ENCODE results near the gene TTLL13. TPM values are rescaled to one million over a fixed set of nuclear protein-coding genes. Genes with fewer than 3 reads are reported as not detected.
A peak's percentile ranks its signal among the peaks of the same experiment; 100 is the strongest.

TTLL13 gene
- total and polyA plus RNA-seq, 2 of the 4 experiments (the other 2 are of a cell fraction): 0.10 TPM; not detected in 1

DNA sequence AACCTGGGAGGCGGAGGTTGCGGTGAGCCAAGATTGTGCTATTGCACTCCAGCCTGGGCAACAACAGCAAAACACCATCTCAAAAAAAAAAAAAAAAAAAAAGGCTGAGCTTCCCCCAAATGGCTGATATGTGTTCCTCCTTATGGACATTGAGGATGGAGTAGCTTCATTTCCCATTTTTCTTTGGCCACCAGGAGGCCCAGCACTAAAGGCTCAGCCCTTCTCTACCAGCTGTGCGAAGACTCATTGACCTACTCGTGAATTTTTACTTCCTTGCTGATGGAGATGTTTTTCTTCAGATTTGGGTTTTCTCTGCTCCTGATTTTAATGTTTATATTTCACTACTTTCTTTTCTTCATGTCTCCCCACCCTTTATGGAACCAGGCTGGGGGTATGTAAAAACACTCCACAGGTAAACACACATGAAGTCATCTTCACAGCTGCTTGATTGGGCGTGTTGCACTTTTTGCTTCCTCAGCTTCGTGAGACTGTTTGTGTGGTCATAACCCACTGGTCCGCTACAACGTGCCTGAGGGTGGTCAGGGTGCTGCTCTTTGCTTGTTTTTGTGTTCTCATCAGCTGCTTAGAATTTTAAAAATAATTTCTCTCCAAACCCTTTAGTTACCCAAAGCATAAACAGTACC is 34.7 kb upstream of the TTLL13 start:
- peaks cover 4% of the 10 kb centered on the region; the same call in 1 of the 2 replicates for H3K36me3 ChIP-seq (ENCODE audit: control insufficient read depth, insufficient read depth, low read length)
- H2AFZ ChIP-seq (replicated peaks; ENCODE audit: low read length, poor library complexity): no peak overlapping the region
- H3K4me3 ChIP-seq (ENCODE audit: insufficient read depth, low read depth, low read length): no peak overlapping the region
- peaks cover 6% of the 10 kb centered on the region for H3K4me1 ChIP-seq (ENCODE audit: control insufficient read depth, insufficient read depth, low read length)
- H3K9ac ChIP-seq (ENCODE audit: low read depth, low read length): no peak overlapping the region
- CTCF ChIA-PET: interaction anchor here (0.5 to 1.0 kb wide), 4 partner anchors 11 to 335 kb away, joined by 3 to 4 read pairs (median 3); partner anchors contain the start of gene SEMA4B
- peak overlapping the region in 1 of 2 experiments; percentile 30; a peak in 1 of 4 replicates for H4K8ac ChIP-seq (ENCODE audit: low read depth in 2 of 2, low read length in 2 of 2)
- no peak overlapping the region for H2BK5ac ChIP-seq (ENCODE audit: low read depth, low read length, poor library complexity, severe bottlenecking)
- no peak overlapping the region for H3K4ac ChIP-seq (ENCODE audit: low read depth, low read length)
- TF ChIP-seq, protein P1, sequence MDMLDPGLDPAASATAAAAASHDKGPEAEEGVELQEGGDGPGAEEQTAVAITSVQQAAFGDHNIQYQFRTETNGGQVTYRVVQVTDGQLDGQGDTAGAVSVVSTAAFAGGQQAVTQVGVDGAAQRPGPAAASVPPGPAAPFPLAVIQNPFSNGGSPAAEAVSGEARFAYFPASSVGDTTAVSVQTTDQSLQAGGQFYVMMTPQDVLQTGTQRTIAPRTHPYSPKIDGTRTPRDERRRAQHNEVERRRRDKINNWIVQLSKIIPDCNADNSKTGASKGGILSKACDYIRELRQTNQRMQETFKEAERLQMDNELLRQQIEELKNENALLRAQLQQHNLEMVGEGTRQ (IDR thresholded peaks at IDR 0.05; ENCODE audit: low read depth, low read length): no peak
- TF ChIP-seq CEBPB (IDR thresholded peaks at IDR 0.05; ENCODE audit: low read depth, low read length): no peak
- TF ChIP-seq RFX5 (IDR thresholded peaks at IDR 0.05; ENCODE audit: low read depth, low read length): no peak
- no peak for TF ChIP-seq MAZ (IDR thresholded peaks at IDR 0.05; ENCODE audit: borderline replicate concordance, low read depth, low read length)
- no peak for TF ChIP-seq RAD21 (IDR thresholded peaks at IDR 0.05; ENCODE audit: low read length)
- TF ChIP-seq POLR2A (IDR thresholded peaks at IDR 0.05; ENCODE audit: low read depth, low read length): no peak
- peak; percentile 9; the same call in 1 of the 2 replicates for TF ChIP-seq SMC3 (IDR thresholded peaks at IDR 0.05; ENCODE audit: low read depth, low read length)
- TF ChIP-seq CHD1 (IDR thresholded peaks at IDR 0.05; ENCODE audit: low read depth, low read length): no peak
- POLR2A ChIA-PET (ENCODE audit: unreplicated experiment): interaction anchor here (0.5 to 0.6 kb wide), 2 partner anchors 22 kb away, joined by 3 to 6 read pairs; no protein-coding TSS in a partner anchor
- H3K23ac ChIP-seq (ENCODE audit: low read depth, low read length): no peak overlapping the region
- ATAC-seq (ENCODE audit: low read depth) (no peak), DNase-seq (no peak)
- H3K56ac ChIP-seq (ENCODE audit: extremely low read depth, insufficient read depth, low read length): no peak overlapping the region
- H3K9me1 ChIP-seq (ENCODE audit: insufficient read depth, low read length): peaks cover 2% of the 10 kb centered on the region
- no peak overlapping the region for H2BK15ac ChIP-seq (ENCODE audit: low read depth, low read length)
- H4K5ac ChIP-seq (ENCODE audit: low read depth, low read length): no peak overlapping the region
- no peaks in the 10 kb centered on the region for H3K9me3 ChIP-seq (ENCODE audit: control insufficient read depth, insufficient read depth, low read length)
- H2AK9ac ChIP-seq (replicated peaks; ENCODE audit: low read depth, low read length, poor library complexity): no peak overlapping the region
- no peak overlapping the region for H2BK20ac ChIP-seq (ENCODE audit: low read depth, low read length)
- dilution Hi-C loops (cut with HindIII; ENCODE audit: low sequenced_read_pairs, unreplicated experiment) (no loop called here), in situ Hi-C loops (cut with MboI; ENCODE audit: low sequenced_read_pairs) (loop anchor here (5.0 kb wide), 1 partner anchor 52 kb away; no protein-coding TSS in a partner anchor), intact Hi-C loops (cut with micrococcal nuclease) (no loop called here)
- peaks cover 17 to 33% of the 10 kb centered on the region in 2 experiments; a peak in 3 of 4 replicates for H3K79me1 ChIP-seq (ENCODE audit: low read depth in 1 of 2, low read length in 2 of 2)
- no peak overlapping the region for H3K27ac ChIP-seq (ENCODE audit: insufficient read depth, low read length)
- H4K91ac ChIP-seq (ENCODE audit: insufficient read depth, low read depth, low read length): no peak overlapping the region
- WGBS, 2 experiments (ENCODE audit: extremely low coverage in 2 of 2, insufficient read length in 1 of 2): no CpG with 5 or more reads among the region's 8 CpGs
- H3K18ac ChIP-seq (ENCODE audit: low read depth, low read length): no peak overlapping the region
- no peak overlapping the region for H2BK120ac ChIP-seq (ENCODE audit: low read depth, low read length)
- no peak overlapping the region for H2AK5ac ChIP-seq (ENCODE audit: low read depth, low read length)
- BruUV-seq (replicated peaks): no TSS peak
- H4K20me1 ChIP-seq (ENCODE audit: insufficient read depth, low read length): no peaks in the 10 kb centered on the region; the same call in 1 of the 2 replicates
- H3K4me2 ChIP-seq (ENCODE audit: low read depth, low read length): no peak overlapping the region
- no peak overlapping the region for H3K14ac ChIP-seq (replicated peaks; ENCODE audit: low read depth, low read length)
- H3K27me3 ChIP-seq (ENCODE audit: control insufficient read depth, insufficient read depth, low read length): no peaks in the 10 kb centered on the region

All from IMR-90 (cell line).